ENCODE data around the gene SUGP2.

The SUGP2 gene

DNA sequence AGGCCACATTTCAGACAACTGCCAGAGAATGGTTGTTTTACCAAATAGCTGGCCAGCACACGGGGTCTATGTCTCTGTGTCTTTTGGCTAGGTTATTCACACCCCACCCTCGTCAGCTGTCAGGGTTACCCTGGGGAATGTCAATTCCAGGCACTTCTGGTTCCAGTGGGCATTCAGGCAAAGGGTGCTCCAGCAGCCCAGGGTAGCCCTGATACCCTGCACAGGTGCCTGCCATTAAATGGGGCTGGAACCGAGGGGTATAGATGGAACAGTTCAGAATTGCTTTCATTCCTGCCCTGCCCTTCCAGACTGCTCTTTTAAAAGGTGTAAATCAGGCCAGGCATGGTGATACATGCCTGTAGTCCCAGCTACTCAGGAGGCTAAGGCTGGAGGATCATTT lies 49.1 kb downstream of the SUGP2 start:
- Histone ChIP-seq H3K4ac (ENCODE audit: low read depth, low read length) (no peak overlapping the region), H3K23ac (ENCODE audit: low read length) (no peak overlapping the region), H2AK5ac (ENCODE audit: low read length) (no peak overlapping the region), H3K27ac (ENCODE audit: low read depth, low read length) (no peak overlapping the region), H3K27me3 (ENCODE audit: insufficient read depth, low read length) (no peaks in the 10 kb centered on the region), H2BK120ac (ENCODE audit: insufficient read depth, low read length, poor library complexity) (no peak overlapping the region), H2BK12ac (ENCODE audit: low read length) (no peak overlapping the region), H2BK5ac (ENCODE audit: low read depth, low read length, poor library complexity) (no peak overlapping the region), H4K91ac (ENCODE audit: low read depth, low read length) (no peak overlapping the region), H3K9ac (ENCODE audit: low read length) (no peak overlapping the region), H3K14ac (ENCODE audit: low read length) (no peak overlapping the region), H4K8ac (ENCODE audit: low read depth, low read length) (no peak overlapping the region), H3K18ac (ENCODE audit: low read length) (no peak overlapping the region), H3K79me1 (ENCODE audit: low read length) (no peaks in the 10 kb centered on the region), H2AFZ (ENCODE audit: insufficient read depth, low read length, poor library complexity) (no peak overlapping the region), H3K36me3 (ENCODE audit: control insufficient read depth in 1 of 2, insufficient read depth in 2 of 2, low read length in 2 of 2) (no peaks in the 10 kb centered on the region), H3K4me3 (ENCODE audit: low read depth, low read length) (no peak overlapping the region), H3K4me2 (ENCODE audit: low read length) (no peak overlapping the region), H3K79me2 (ENCODE audit: control insufficient read depth, insufficient read depth, low read length, poor library complexity) (no peaks in the 10 kb centered on the region), H4K12ac (ENCODE audit: low read depth, low read length) (no peak overlapping the region), H3K4me1 (ENCODE audit: control insufficient read depth in 1 of 2, insufficient read depth in 2 of 2, low read length in 2 of 2) (no peaks in the 10 kb centered on the region), H3K9me3 (ENCODE audit: insufficient read depth, low read depth, low read length) (peaks cover 2% of the 10 kb centered on the region)
- no CpG with 5 or more reads among the region's 3 CpGs for WGBS (ENCODE audit: extremely low coverage, insufficient coverage, insufficient read length)
- no peak for DNase-seq

DNA sequence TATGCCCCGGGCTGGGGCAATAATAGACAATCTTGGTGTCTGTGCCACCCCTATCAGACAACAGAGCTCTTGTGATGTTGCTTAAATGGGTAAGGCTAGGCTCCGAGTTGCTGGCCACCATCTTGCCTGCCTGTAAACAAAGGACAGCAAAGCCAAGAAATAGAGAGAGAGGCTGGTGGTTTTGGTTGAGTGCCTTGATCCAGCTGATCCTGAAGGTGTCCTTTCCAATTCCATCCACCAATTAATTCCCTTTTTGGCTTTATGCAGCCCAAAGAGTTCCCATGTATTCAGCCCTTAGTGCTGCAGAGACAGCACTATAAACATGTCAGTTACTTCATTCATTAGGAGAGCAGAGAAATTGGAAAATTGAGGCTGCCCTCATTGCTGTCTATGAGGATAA lies 50.6 kb downstream of the SUGP2 start:
- no peak overlapping the region for H3K18ac ChIP-seq (ENCODE audit: low read length)
- H4K8ac ChIP-seq (ENCODE audit: low read depth, low read length), result no peak overlapping the region
- H2AK5ac ChIP-seq (ENCODE audit: low read length), result no peak overlapping the region
- no peaks in the 10 kb centered on the region for H3K79me1 ChIP-seq (ENCODE audit: low read length)
- no peak overlapping the region for H4K12ac ChIP-seq (ENCODE audit: low read depth, low read length)
- H3K9me3 ChIP-seq (ENCODE audit: insufficient read depth, low read depth, low read length), result peaks cover 2% of the 10 kb centered on the region
- no peaks in the 10 kb centered on the region for H3K27me3 ChIP-seq (ENCODE audit: insufficient read depth, low read length)
- no peaks in the 10 kb centered on the region for H3K79me2 ChIP-seq (ENCODE audit: control insufficient read depth, insufficient read depth, low read length, poor library complexity)
- no peak overlapping the region for H4K91ac ChIP-seq (ENCODE audit: low read depth, low read length)
- no peaks in the 10 kb centered on the region for H3K36me3 ChIP-seq (ENCODE audit: control insufficient read depth in 1 of 2, insufficient read depth in 2 of 2, low read length in 2 of 2)
- no peak overlapping the region for H3K23ac ChIP-seq (ENCODE audit: low read length)
- no peak overlapping the region for H2BK5ac ChIP-seq (ENCODE audit: low read depth, low read length, poor library complexity)
- H3K14ac ChIP-seq (ENCODE audit: low read length), result no peak overlapping the region
- no peak overlapping the region for H3K4me3 ChIP-seq (ENCODE audit: low read depth, low read length)
- no peak overlapping the region for H3K4me2 ChIP-seq (ENCODE audit: low read length)
- H2BK120ac ChIP-seq (ENCODE audit: insufficient read depth, low read length, poor library complexity), result no peak overlapping the region
- H2BK12ac ChIP-seq (ENCODE audit: low read length), result no peak overlapping the region
- no peak overlapping the region for H3K9ac ChIP-seq (ENCODE audit: low read length)
- H3K4ac ChIP-seq (ENCODE audit: low read depth, low read length), result no peak overlapping the region
- WGBS (ENCODE audit: extremely low coverage, insufficient coverage, insufficient read length), result no CpG with 5 or more reads among the region's 2 CpGs
- no peak overlapping the region for H3K27ac ChIP-seq (ENCODE audit: low read depth, low read length)
- no peaks in the 10 kb centered on the region for H3K4me1 ChIP-seq (ENCODE audit: control insufficient read depth in 1 of 2, insufficient read depth in 2 of 2, low read length in 2 of 2)
- H2AFZ ChIP-seq (ENCODE audit: insufficient read depth, low read length, poor library complexity), result no peak overlapping the region
- no peak for DNase-seq

DNA sequence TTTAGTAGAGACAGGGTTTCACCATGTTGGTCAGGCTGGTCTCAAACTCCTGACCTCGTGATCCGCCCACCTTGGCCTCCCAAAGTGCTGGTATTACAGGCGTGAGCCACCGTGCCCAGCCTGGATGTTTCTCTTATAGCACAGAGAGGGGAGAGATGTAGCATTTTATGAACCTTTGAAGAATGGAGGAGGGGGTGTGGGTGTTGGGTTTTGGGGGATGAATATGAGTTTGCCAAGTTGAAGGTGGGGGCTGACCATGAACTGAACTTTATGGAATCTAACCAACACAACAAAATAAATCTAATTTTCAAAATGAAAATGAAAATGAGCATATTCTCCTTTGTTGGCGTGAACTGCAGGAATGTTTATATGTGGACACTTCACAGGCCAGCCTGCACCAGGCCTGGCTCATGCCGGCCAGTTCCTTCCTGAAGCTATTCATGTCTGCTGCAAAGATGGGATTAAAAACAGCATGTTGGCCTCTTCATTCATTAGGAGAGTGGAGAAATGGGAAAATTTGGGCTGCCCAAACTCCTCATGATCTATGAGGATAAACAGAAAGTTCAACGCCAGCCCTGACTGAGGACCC lies 52.8 kb downstream of the SUGP2 start:
- H3K79me2 ChIP-seq (ENCODE audit: control insufficient read depth, insufficient read depth, low read length, poor library complexity), result no peaks in the 10 kb centered on the region
- no peak overlapping the region for H3K4ac ChIP-seq (ENCODE audit: low read depth, low read length)
- H2BK5ac ChIP-seq (ENCODE audit: low read depth, low read length, poor library complexity), result no peak overlapping the region
- no peak overlapping the region for H3K4me2 ChIP-seq (ENCODE audit: low read length)
- H4K91ac ChIP-seq (ENCODE audit: low read depth, low read length), result no peak overlapping the region
- DNase-seq, result no peak
- no peaks in the 10 kb centered on the region for H3K36me3 ChIP-seq (ENCODE audit: control insufficient read depth in 1 of 2, insufficient read depth in 2 of 2, low read length in 2 of 2)
- no peak overlapping the region for H4K12ac ChIP-seq (ENCODE audit: low read depth, low read length)
- no peak overlapping the region for H2AFZ ChIP-seq (ENCODE audit: insufficient read depth, low read length, poor library complexity)
- H2BK12ac ChIP-seq (ENCODE audit: low read length), result no peak overlapping the region
- no peak overlapping the region for H4K8ac ChIP-seq (ENCODE audit: low read depth, low read length)
- H3K14ac ChIP-seq (ENCODE audit: low read length), result no peak overlapping the region
- no peak overlapping the region for H3K9ac ChIP-seq (ENCODE audit: low read length)
- H3K27ac ChIP-seq (ENCODE audit: low read depth, low read length), result no peak overlapping the region
- H3K79me1 ChIP-seq (ENCODE audit: low read length), result no peaks in the 10 kb centered on the region
- no peak overlapping the region for H3K18ac ChIP-seq (ENCODE audit: low read length)
- no CpG with 5 or more reads among the region's 7 CpGs for WGBS (ENCODE audit: extremely low coverage, insufficient coverage, insufficient read length)
- H2AK5ac ChIP-seq (ENCODE audit: low read length), result no peak overlapping the region
- H3K27me3 ChIP-seq (ENCODE audit: insufficient read depth, low read length), result no peaks in the 10 kb centered on the region
- no peak overlapping the region for H3K4me3 ChIP-seq (ENCODE audit: low read depth, low read length)
- no peak overlapping the region for H3K23ac ChIP-seq (ENCODE audit: low read length)
- no peaks in the 10 kb centered on the region for H3K4me1 ChIP-seq (ENCODE audit: control insufficient read depth in 1 of 2, insufficient read depth in 2 of 2, low read length in 2 of 2)
- H2BK120ac ChIP-seq (ENCODE audit: insufficient read depth, low read length, poor library complexity), result no peak overlapping the region
- peaks cover 2% of the 10 kb centered on the region for H3K9me3 ChIP-seq (ENCODE audit: insufficient read depth, low read depth, low read length)

DNA sequence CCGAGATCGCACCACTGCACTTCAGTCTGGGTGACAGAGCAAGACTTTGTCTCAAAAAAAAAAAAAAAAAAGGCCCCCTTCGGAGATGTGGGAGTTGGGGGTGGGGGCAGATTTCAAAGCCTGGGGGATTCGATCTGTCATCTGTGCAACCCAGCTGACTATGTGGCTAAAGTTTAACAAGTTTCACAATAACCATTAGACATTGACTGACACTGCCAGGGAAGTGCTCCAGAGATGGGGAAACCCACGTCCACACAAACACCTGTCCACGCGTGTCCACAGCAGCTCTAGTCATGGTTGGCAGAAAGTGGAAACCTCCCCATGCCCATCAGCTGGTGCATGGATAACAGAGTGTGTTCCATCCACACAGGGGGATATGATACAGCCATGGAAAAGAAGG lies 54.7 kb downstream of the SUGP2 start:
- no peak overlapping the region for H3K27ac ChIP-seq (ENCODE audit: low read depth, low read length)
- H3K4ac ChIP-seq (ENCODE audit: low read depth, low read length), result no peak overlapping the region
- H3K79me1 ChIP-seq (ENCODE audit: low read length), result no peaks in the 10 kb centered on the region
- H3K36me3 ChIP-seq (ENCODE audit: control insufficient read depth in 1 of 2, insufficient read depth in 2 of 2, low read length in 2 of 2), result no peaks in the 10 kb centered on the region
- no peak overlapping the region for H2BK5ac ChIP-seq (ENCODE audit: low read depth, low read length, poor library complexity)
- H4K12ac ChIP-seq (ENCODE audit: low read depth, low read length), result no peak overlapping the region
- no peak overlapping the region for H3K23ac ChIP-seq (ENCODE audit: low read length)
- no peak overlapping the region for H2BK120ac ChIP-seq (ENCODE audit: insufficient read depth, low read length, poor library complexity)
- H3K9me3 ChIP-seq (ENCODE audit: insufficient read depth, low read depth, low read length), result peaks cover 2% of the 10 kb centered on the region
- no peak overlapping the region for H3K14ac ChIP-seq (ENCODE audit: low read length)
- no peak overlapping the region for H4K91ac ChIP-seq (ENCODE audit: low read depth, low read length)
- no peaks in the 10 kb centered on the region for H3K4me1 ChIP-seq (ENCODE audit: control insufficient read depth in 1 of 2, insufficient read depth in 2 of 2, low read length in 2 of 2)
- no peak for DNase-seq
- no peak overlapping the region for H3K9ac ChIP-seq (ENCODE audit: low read length)
- no peak overlapping the region for H2AK5ac ChIP-seq (ENCODE audit: low read length)
- no peak overlapping the region for H3K18ac ChIP-seq (ENCODE audit: low read length)
- no peak overlapping the region for H2AFZ ChIP-seq (ENCODE audit: insufficient read depth, low read length, poor library complexity)
- WGBS (ENCODE audit: extremely low coverage, insufficient coverage, insufficient read length), result no CpG with 5 or more reads among the region's 7 CpGs
- H3K27me3 ChIP-seq (ENCODE audit: insufficient read depth, low read length), result no peaks in the 10 kb centered on the region
- H4K8ac ChIP-seq (ENCODE audit: low read depth, low read length), result no peak overlapping the region
- no peak overlapping the region for H3K4me2 ChIP-seq (ENCODE audit: low read length)
- no peak overlapping the region for H3K4me3 ChIP-seq (ENCODE audit: low read depth, low read length)
- no peaks in the 10 kb centered on the region for H3K79me2 ChIP-seq (ENCODE audit: control insufficient read depth, insufficient read depth, low read length, poor library complexity)
- no peak overlapping the region for H2BK12ac ChIP-seq (ENCODE audit: low read length)

Data from trophoblast cell (in vitro differentiated cells and primary cell).